Fibroblast of lung (primary cell): Measurements from ENCODE around the gene LUZP2. TPM values are rescaled to one million over a fixed set of nuclear protein-coding genes. Genes with fewer than 3 reads are reported as not detected.

ENCODE experiments used
- DNase-seq, 2 donors: peaks; one replicate each; pipeline versions ENCODE4 v3.0.0 to v3.0.0-alpha.2; 2010; ENCODE audit warnings: low read depth in 2 of 2
- H2AFZ ChIP-seq: 2 replicates; pipeline ENCODE4 v1.5.1; 2012; ENCODE audit warnings: low read length, control low read depth, inconsistent platforms
- H3K27ac ChIP-seq: 2 replicates; pipeline ENCODE4 v1.5.1; 2011; ENCODE audit warnings: low read length, control low read depth; ENCODE audit not compliant: insufficient read depth
- H3K27me3 ChIP-seq: 2 replicates; pipeline ENCODE4 v1.5.1; 2011; ENCODE audit warnings: mild to moderate bottlenecking, low read length; ENCODE audit not compliant: control insufficient read depth, insufficient read depth
- H3K36me3 ChIP-seq: 2 replicates; pipeline ENCODE4 v1.5.1; 2011; ENCODE audit warnings: low read length; ENCODE audit not compliant: control insufficient read depth, insufficient read depth
- H3K4me1 ChIP-seq: 2 replicates; pipeline ENCODE4 v1.5.1; 2011; ENCODE audit warnings: low read length; ENCODE audit not compliant: control insufficient read depth, insufficient read depth; ENCODE audit errors: extremely low read depth
- H3K4me2 ChIP-seq: 2 replicates; pipeline ENCODE4 v1.5.1; 2011; ENCODE audit warnings: low read length, control low read depth; ENCODE audit not compliant: insufficient read depth; ENCODE audit errors: extremely low read depth
- H3K4me3 ChIP-seq, 4 experiments: fragments of 200-600 bp in 1 of 4; sonication (generic) in 1 of 4; replicated peaks in 1 of 4; 2 replicates each; pipeline ENCODE4 v1.5.1; 2011 to 2016; ENCODE audit warnings: low read length in 4 of 4, low read depth in 3 of 4, mild to moderate bottlenecking in 3 of 4, control low read depth in 2 of 4, inconsistent platforms in 1 of 4, mixed read lengths in 1 of 4; ENCODE audit not compliant: insufficient read depth in 1 of 4; ENCODE audit errors: control extremely low read depth in 1 of 4
- H3K79me2 ChIP-seq: 2 replicates; pipeline ENCODE4 v1.5.1; 2012; ENCODE audit warnings: mild to moderate bottlenecking, low read length, inconsistent platforms; ENCODE audit not compliant: control insufficient read depth, insufficient read depth
- H3K9ac ChIP-seq: 2 replicates; pipeline ENCODE4 v1.5.1; 2011; ENCODE audit warnings: mild to moderate bottlenecking, low read length, control low read depth; ENCODE audit not compliant: insufficient read depth
- H3K9me3 ChIP-seq: 2 replicates; pipeline ENCODE4 v1.5.1; 2012; ENCODE audit warnings: low read depth, low read length; ENCODE audit not compliant: control insufficient read depth, insufficient read depth
- H4K20me1 ChIP-seq: 2 replicates; pipeline ENCODE4 v1.5.1; 2011; ENCODE audit warnings: low read length; ENCODE audit not compliant: control insufficient read depth, insufficient read depth; ENCODE audit errors: extremely low read depth
- CTCF ChIP-seq, 2 donors: IDR thresholded peaks in 1 of 2; conservative IDR thresholded peaks in 1 of 2; 1 replicate in 1 of 2; 2 replicates in 1 of 2; pipeline ENCODE4 v1.5.1; 2011 to 2012; ENCODE audit warnings: low read length in 2 of 2, control low read depth in 1 of 2, inconsistent platforms in 1 of 2, low read depth in 1 of 2, mild to moderate bottlenecking in 1 of 2
- EZH2 ChIP-seq: IDR thresholded peaks from 2 replicates; pipeline ENCODE4 v1.5.1; 2012; ENCODE audit warnings: low read length, control low read depth, mild to moderate bottlenecking; ENCODE audit errors: missing control alignments
- polyA plus RNA-seq, 2 donors: library from polyadenylated mRNA; depleted of rRNA in 1 of 2; stranded (reverse) in 1 of 2; unstranded in 1 of 2; fragments of >200 nt; gene quantifications; 2 replicates each; pipeline ENCODE4 v1.2.1, GENCODE V29; 2011 to 2012; ENCODE audit warnings: missing spikeins in 1 of 2
- total RNA-seq: library from RNA; depleted of rRNA; stranded (reverse); fragments of >200 nt; gene quantifications from 2 replicates; pipeline ENCODE4 v1.2.1, GENCODE V29; 2014

LUZP2 gene
- total and polyA plus RNA-seq, 2 donors (not counting 1 experiment from before 2014, with no cell fraction given) = 0.03 to 0.50 TPM

GRCh38 chr11:24651873-24652272, 155.0 kb downstream of the LUZP2 start:
- H3K9ac ChIP-seq = no peak overlapping the region
- H3K4me2 ChIP-seq = no peak overlapping the region
- no peak for DNase-seq
- H3K27ac ChIP-seq = no peak overlapping the region
- H3K9me3 ChIP-seq = no peaks in the 10 kb centered on the region
- no peak overlapping the region for H2AFZ ChIP-seq
- no peaks in the 10 kb centered on the region for H3K36me3 ChIP-seq
- H3K4me1 ChIP-seq = no peaks in the 10 kb centered on the region
- no peaks in the 10 kb centered on the region for H4K20me1 ChIP-seq
- no peak overlapping the region for H3K4me3 ChIP-seq
- no peaks in the 10 kb centered on the region for H3K27me3 ChIP-seq
- TF ChIP-seq EZH2 = no peak
- TF ChIP-seq CTCF (conservative IDR thresholded peaks at IDR 0.05 in 1 of 2, IDR thresholded peaks at IDR 0.05 in 1 of 2; ENCODE audit: low read depth in 1 of 2, low read length in 2 of 2) = no peak
- no peaks in the 10 kb centered on the region for H3K79me2 ChIP-seq

- H3K4me3 ChIP-seq = no peak overlapping the region
- H3K4me2 ChIP-seq = no peak overlapping the region
- no peaks in the 10 kb centered on the region for H3K4me1 ChIP-seq
- no peaks in the 10 kb centered on the region for H3K79me2 ChIP-seq
- no peaks in the 10 kb centered on the region for H3K27me3 ChIP-seq
- H3K9ac ChIP-seq = no peak overlapping the region
- no peak for DNase-seq
- no peak overlapping the region for H2AFZ ChIP-seq
- TF ChIP-seq EZH2 (no peak), CTCF (conservative IDR thresholded peaks at IDR 0.05 in 1 of 2, IDR thresholded peaks at IDR 0.05 in 1 of 2; ENCODE audit: low read depth in 1 of 2, low read length in 2 of 2) (no peak)
- H3K9me3 ChIP-seq = no peaks in the 10 kb centered on the region
- H4K20me1 ChIP-seq = no peaks in the 10 kb centered on the region
- no peak overlapping the region for H3K27ac ChIP-seq
- H3K36me3 ChIP-seq = no peaks in the 10 kb centered on the region
Measured at GRCh38 chr11:24653901-24654300, 157.0 kb downstream of the LUZP2 start.

- Histone ChIP-seq H3K4me3 (no peak overlapping the region), H3K27me3 (no peaks in the 10 kb centered on the region), H4K20me1 (no peaks in the 10 kb centered on the region), H3K4me1 (no peaks in the 10 kb centered on the region), H3K4me2 (no peak overlapping the region), H3K9ac (no peak overlapping the region), H3K79me2 (no peaks in the 10 kb centered on the region), H3K36me3 (no peaks in the 10 kb centered on the region), H2AFZ (no peak overlapping the region), H3K9me3 (no peaks in the 10 kb centered on the region), H3K27ac (no peak overlapping the region)
- TF ChIP-seq EZH2 (no peak), CTCF (conservative IDR thresholded peaks at IDR 0.05 in 1 of 2, IDR thresholded peaks at IDR 0.05 in 1 of 2; ENCODE audit: low read depth in 1 of 2, low read length in 2 of 2) (no peak)
- no peak for DNase-seq
Measured at GRCh38 chr11:24661331-24661730, 164.5 kb downstream of the LUZP2 start.
